Esophagus squamous epithelium (tissue), 4 donors: ENCODE measurements around the gene BCL11B.

ENCODE experiments used
- POLR2A ChIP-seq, 4 donors: fragments of 450-650 bp; IDR thresholded peaks; one replicate each; pipeline ENCODE4 v1.6.1; 2017; ENCODE audit warnings: antibody characterized with exemption in 4 of 4, mild to moderate bottlenecking in 4 of 4, moderate library complexity in 3 of 4
- TF ChIP-seq, protein P1 (sequence below), 6 experiments: fragments of 450-650 bp in 4 of 6; fragments of 200-600 bp in 2 of 6; sonication (generic) in 2 of 6; IDR thresholded peaks; one replicate each; pipeline ENCODE4 v1.5.1; 2016 to 2019; ENCODE audit warnings: antibody characterized with exemption in 6 of 6, mild to moderate bottlenecking in 4 of 6, moderate library complexity in 4 of 6

DNA sequence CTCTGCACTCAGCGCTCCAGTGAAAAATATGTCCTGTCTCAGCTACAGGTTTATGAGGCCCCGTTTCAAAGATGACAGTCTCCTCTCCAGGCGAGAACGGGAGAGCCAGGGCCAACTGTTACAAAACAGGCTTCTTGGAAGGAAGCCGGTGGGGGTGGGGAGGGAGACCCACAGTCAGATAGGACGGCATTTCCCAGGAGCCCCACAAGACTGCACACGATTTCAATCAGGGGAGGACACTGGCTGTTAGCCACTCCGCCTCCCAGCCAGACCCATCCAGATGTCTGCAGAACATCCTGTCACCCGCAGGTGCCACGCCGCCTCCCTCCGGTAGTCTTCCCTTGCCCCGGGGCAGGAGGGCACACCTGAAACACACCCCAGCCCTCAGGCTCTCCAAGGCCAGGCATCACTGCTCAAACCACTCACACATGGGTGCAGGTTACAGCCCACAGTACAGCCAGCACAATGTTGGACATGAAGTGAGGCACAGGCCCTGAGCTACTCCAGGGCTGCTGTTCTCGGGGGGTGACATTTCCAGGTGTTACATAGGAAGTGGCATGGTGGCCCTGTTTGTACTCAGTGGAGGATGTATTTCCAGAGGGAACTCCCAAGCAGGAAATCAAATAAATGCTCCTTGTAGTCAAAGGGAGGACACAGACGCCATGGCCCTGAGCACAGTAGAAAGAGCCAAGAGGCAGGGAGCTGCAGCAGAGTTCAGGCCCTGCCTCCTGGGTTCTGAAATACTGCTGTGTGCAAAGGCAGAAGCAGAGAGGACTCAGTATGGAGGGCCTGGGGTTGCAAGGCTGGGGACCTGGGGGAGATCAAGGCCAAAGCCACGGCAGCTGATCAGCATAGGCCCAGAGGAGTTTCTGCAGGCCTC is 138.1 kb downstream of the BCL11B start:
- TF ChIP-seq, protein P1, sequence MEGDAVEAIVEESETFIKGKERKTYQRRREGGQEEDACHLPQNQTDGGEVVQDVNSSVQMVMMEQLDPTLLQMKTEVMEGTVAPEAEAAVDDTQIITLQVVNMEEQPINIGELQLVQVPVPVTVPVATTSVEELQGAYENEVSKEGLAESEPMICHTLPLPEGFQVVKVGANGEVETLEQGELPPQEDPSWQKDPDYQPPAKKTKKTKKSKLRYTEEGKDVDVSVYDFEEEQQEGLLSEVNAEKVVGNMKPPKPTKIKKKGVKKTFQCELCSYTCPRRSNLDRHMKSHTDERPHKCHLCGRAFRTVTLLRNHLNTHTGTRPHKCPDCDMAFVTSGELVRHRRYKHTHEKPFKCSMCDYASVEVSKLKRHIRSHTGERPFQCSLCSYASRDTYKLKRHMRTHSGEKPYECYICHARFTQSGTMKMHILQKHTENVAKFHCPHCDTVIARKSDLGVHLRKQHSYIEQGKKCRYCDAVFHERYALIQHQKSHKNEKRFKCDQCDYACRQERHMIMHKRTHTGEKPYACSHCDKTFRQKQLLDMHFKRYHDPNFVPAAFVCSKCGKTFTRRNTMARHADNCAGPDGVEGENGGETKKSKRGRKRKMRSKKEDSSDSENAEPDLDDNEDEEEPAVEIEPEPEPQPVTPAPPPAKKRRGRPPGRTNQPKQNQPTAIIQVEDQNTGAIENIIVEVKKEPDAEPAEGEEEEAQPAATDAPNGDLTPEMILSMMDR (IDR thresholded peaks at IDR 0.05) = peak in 1 of 6 experiments; percentile 9
- no peak for TF ChIP-seq POLR2A (IDR thresholded peaks at IDR 0.05)
